NK-92 (cell line): ENCODE data around the gene CDC73.

Experiments used
- DNase-seq: peaks from one replicate; lab custom pipeline; 2025; ENCODE audit not compliant: unreplicated experiment; lab: John Stamatoyannopoulos, UW

Gene CDC73

GRCh38 chr1:193121616-193122593 lies at the start of gene CDC73:
CDC73 (plus strand) TSS chr1:193122031; CDS start chr1:193122201, 170 bp downstream.
- DNase-seq: peak; percentile 94

GRCh38 chr1:193077991-193078390 lies 43.8 kb upstream of the CDC73 start:
- no peak for DNase-seq

- no peak for DNase-seq
These were observed 42.6 kb upstream of the CDC73 start for GRCh38 chr1:193079187-193079586.

- DNase-seq: no peak
These were observed 38.3 kb upstream of the CDC73 start for GRCh38 chr1:193083365-193084088.

GRCh38 chr1:193085263-193085662 lies 36.6 kb upstream of the CDC73 start:
- DNase-seq: no peak

- DNase-seq: no peak
These were observed 35.5 kb upstream of the CDC73 start for GRCh38 chr1:193086342-193086741.

GRCh38 chr1:193087893-193088292 lies 33.9 kb upstream of the CDC73 start:
- DNase-seq: no peak

- no peak for DNase-seq
These were observed 31.0 kb upstream of the CDC73 start for GRCh38 chr1:193090865-193091264.

GRCh38 chr1:193094112-193094511 lies 27.7 kb upstream of the CDC73 start:
- no peak for DNase-seq

- no peak for DNase-seq
These were observed 19.2 kb upstream of the CDC73 start for GRCh38 chr1:193102662-193103061.

- DNase-seq: no peak
These were observed 17.9 kb upstream of the CDC73 start for GRCh38 chr1:193103759-193104501.

- no peak for DNase-seq
These were observed 17.3 kb upstream of the CDC73 start for GRCh38 chr1:193104502-193104906.

GRCh38 chr1:193104907-193105820 lies 16.7 kb upstream of the CDC73 start, which contains the start of gene GLRX2:
GLRX2 (minus strand) TSS chr1:193105414; CDS start chr1:193105382, 32 bp downstream.
- DNase-seq: no peak

GRCh38 chr1:193105821-193106177 lies 16.0 kb upstream of the CDC73 start:
- no peak for DNase-seq

GRCh38 chr1:193108471-193108870 lies 13.4 kb upstream of the CDC73 start:
- no peak for DNase-seq

- no peak for DNase-seq
These were observed 12.2 kb upstream of the CDC73 start for GRCh38 chr1:193109619-193110018.

- no peak for DNase-seq
These were observed 11.6 kb upstream of the CDC73 start for GRCh38 chr1:193110246-193110645.

- DNase-seq: no peak
These were observed 11.0 kb upstream of the CDC73 start for GRCh38 chr1:193110864-193111263.

GRCh38 chr1:193111641-193112090 lies 10.2 kb upstream of the CDC73 start:
- DNase-seq: no peak
